Posterior cingulate gyrus (tissue), 11 donors: ENCODE data around the gene RAP1GAP.

ENCODE experiments used
- DNase-seq, 10 donors: peaks; one replicate each; pipeline versions ENCODE4 v3.0.0 to v3.0.0-alpha.2; 2020 to 2021; ENCODE audit warnings: mixed read lengths in 3 of 10
- intact Hi-C: fragments of 100-400 bp; cut with DNase I; formaldehyde crosslinking; loops from one replicate; pipeline ENCODE4 v1.15.1; 2023

RAP1GAP gene

GRCh38 chr1:21669258-21670058 lies at the start of gene RAP1GAP:
Gene RAP1GAP, minus strand, starts transcription at chr1:21669357. Its CDS starts 49,325 bp downstream, at chr1:21620032.
- intact Hi-C loops, result no loop called here
- DNase-seq, result peak in 8 of 10 donors; percentile 61 to 97 (median 70)

GRCh38 chr1:21716169-21716568 lies 47.0 kb upstream of the RAP1GAP start:
- intact Hi-C loops, result no loop called here
- no peak for DNase-seq

GRCh38 chr1:21707891-21708290 lies 38.7 kb upstream of the RAP1GAP start:
- DNase-seq, result no peak
- intact Hi-C loops, result loop anchor here (10.0 kb wide), 1 partner anchor 257 kb away; no protein-coding TSS in a partner anchor

- intact Hi-C loops, result loop anchor here (10.0 kb wide), 1 partner anchor 258 kb away; no protein-coding TSS in a partner anchor
- no peak for DNase-seq
Measured at GRCh38 chr1:21707086-21707840, 38.1 kb upstream of the RAP1GAP start.

- DNase-seq, result peak in 3 of 10 donors; percentile 14 to 19 (median 16)
- intact Hi-C loops, result loop anchor here (10.0 kb wide), 1 partner anchor 259 kb away; no protein-coding TSS in a partner anchor
Measured at GRCh38 chr1:21706151-21706835, 37.1 kb upstream of the RAP1GAP start.

GRCh38 chr1:21705303-21705980 lies 36.3 kb upstream of the RAP1GAP start:
- intact Hi-C loops, result loop anchor here (10.0 kb wide), 1 partner anchor 259 kb away; no protein-coding TSS in a partner anchor
- peak in 5 of 10 donors; percentile 8 to 86 (median 38) for DNase-seq

GRCh38 chr1:21704145-21704544 lies 35.0 kb upstream of the RAP1GAP start:
- DNase-seq, result no peak
- intact Hi-C loops, result loop anchor here (10.0 kb wide), 1 partner anchor 261 kb away; no protein-coding TSS in a partner anchor

GRCh38 chr1:21703318-21703963 lies 34.3 kb upstream of the RAP1GAP start:
- intact Hi-C loops, result loop anchor here (10.0 kb wide), 1 partner anchor 261 kb away; no protein-coding TSS in a partner anchor
- no peak for DNase-seq

- no peak for DNase-seq
- intact Hi-C loops, result loop anchor here (10.0 kb wide), 1 partner anchor 262 kb away; no protein-coding TSS in a partner anchor
Measured at GRCh38 chr1:21702780-21703179, 33.6 kb upstream of the RAP1GAP start.

GRCh38 chr1:21701401-21701800 lies 32.2 kb upstream of the RAP1GAP start:
- no peak for DNase-seq
- intact Hi-C loops, result loop anchor here (10.0 kb wide), 1 partner anchor 263 kb away; no protein-coding TSS in a partner anchor

GRCh38 chr1:21700094-21700493 lies 30.9 kb upstream of the RAP1GAP start:
- intact Hi-C loops, result loop anchor here (10.0 kb wide), 1 partner anchor 265 kb away; no protein-coding TSS in a partner anchor
- no peak for DNase-seq

- intact Hi-C loops, result no loop called here
- no peak for DNase-seq
Measured at GRCh38 chr1:21696931-21697330, 27.8 kb upstream of the RAP1GAP start.

- no peak for DNase-seq
- intact Hi-C loops, result no loop called here
Measured at GRCh38 chr1:21693732-21694131, 24.6 kb upstream of the RAP1GAP start.

- DNase-seq, result no peak
- intact Hi-C loops, result no loop called here
Measured at GRCh38 chr1:21691739-21692138, 22.6 kb upstream of the RAP1GAP start.

- DNase-seq, result no peak
- intact Hi-C loops, result no loop called here
Measured at GRCh38 chr1:21689661-21690372, 20.7 kb upstream of the RAP1GAP start.

GRCh38 chr1:21687081-21687529 lies 17.9 kb upstream of the RAP1GAP start:
- DNase-seq, result no peak
- intact Hi-C loops, result no loop called here

GRCh38 chr1:21685946-21686678 lies 17.0 kb upstream of the RAP1GAP start:
- DNase-seq, result no peak
- intact Hi-C loops, result no loop called here

- no peak for DNase-seq
- intact Hi-C loops, result no loop called here
Measured at GRCh38 chr1:21681426-21681825, 12.3 kb upstream of the RAP1GAP start.
